DMS53 treated with DMSO at 0.1 percent for 48 hours (cell line): ENCODE data around the gene PCED1B.
A peak's percentile ranks its signal among the peaks of the same experiment; 100 is the strongest.

Source experiments
- DNase-seq: peaks from one replicate; lab custom pipeline; 2025; ENCODE audit not compliant: unreplicated experiment; lab: John Stamatoyannopoulos, UW

The PCED1B gene

GRCh38 chr12:47088021-47088944 lies 8.9 kb downstream of the PCED1B start:
- DNase-seq, result peak; percentile 100

GRCh38 chr12:47091009-47091408 lies 11.6 kb downstream of the PCED1B start:
- DNase-seq, result no peak

- DNase-seq, result peak; percentile 73
These were observed 15.4 kb downstream of the PCED1B start for GRCh38 chr12:47094804-47095203.

- peak; percentile 73 for DNase-seq
These were observed 16.2 kb downstream of the PCED1B start for GRCh38 chr12:47095446-47096236.

GRCh38 chr12:47097276-47097896 lies 18.0 kb downstream of the PCED1B start:
- DNase-seq, result no peak

GRCh38 chr12:47098099-47098498 lies 18.7 kb downstream of the PCED1B start:
- no peak for DNase-seq

GRCh38 chr12:47099610-47100009 lies 20.2 kb downstream of the PCED1B start:
- peak; percentile 58 for DNase-seq

GRCh38 chr12:47100160-47100559 lies 20.7 kb downstream of the PCED1B start:
- DNase-seq, result no peak

GRCh38 chr12:47102406-47102805 lies 23.0 kb downstream of the PCED1B start:
- DNase-seq, result no peak

GRCh38 chr12:47102845-47103651 lies 23.6 kb downstream of the PCED1B start:
- DNase-seq, result no peak

GRCh38 chr12:47105914-47106674 lies 26.7 kb downstream of the PCED1B start:
- peak; percentile 93 for DNase-seq

- DNase-seq, result no peak
These were observed 28.0 kb downstream of the PCED1B start for GRCh38 chr12:47107446-47107845.

- DNase-seq, result peak; percentile 99
These were observed 28.5 kb downstream of the PCED1B start for GRCh38 chr12:47107926-47108325.

GRCh38 chr12:47110011-47110541 lies 30.7 kb downstream of the PCED1B start:
- DNase-seq, result no peak

- DNase-seq, result no peak
These were observed 31.4 kb downstream of the PCED1B start for GRCh38 chr12:47110718-47111391.

- DNase-seq, result no peak
These were observed 32.0 kb downstream of the PCED1B start for GRCh38 chr12:47111392-47111778.

- no peak for DNase-seq
These were observed 32.4 kb downstream of the PCED1B start for GRCh38 chr12:47111854-47112253.

- DNase-seq, result no peak
These were observed 33.3 kb downstream of the PCED1B start for GRCh38 chr12:47112679-47113078.

- no peak for DNase-seq
These were observed 35.1 kb downstream of the PCED1B start for GRCh38 chr12:47114481-47114892.
